ENCODE results near the gene DUSP8. TPM values are rescaled to one million over a fixed set of nuclear protein-coding genes. Genes with fewer than 3 reads are reported as not detected.

Gene DUSP8
- total and polyA plus RNA-seq, 9 of the 15 experiments (the other 6 are each of a cell fraction or from before 2014, with no cell fraction given): 0.14 to 2.0 (median 0.86) TPM; not detected in 2

DNA sequence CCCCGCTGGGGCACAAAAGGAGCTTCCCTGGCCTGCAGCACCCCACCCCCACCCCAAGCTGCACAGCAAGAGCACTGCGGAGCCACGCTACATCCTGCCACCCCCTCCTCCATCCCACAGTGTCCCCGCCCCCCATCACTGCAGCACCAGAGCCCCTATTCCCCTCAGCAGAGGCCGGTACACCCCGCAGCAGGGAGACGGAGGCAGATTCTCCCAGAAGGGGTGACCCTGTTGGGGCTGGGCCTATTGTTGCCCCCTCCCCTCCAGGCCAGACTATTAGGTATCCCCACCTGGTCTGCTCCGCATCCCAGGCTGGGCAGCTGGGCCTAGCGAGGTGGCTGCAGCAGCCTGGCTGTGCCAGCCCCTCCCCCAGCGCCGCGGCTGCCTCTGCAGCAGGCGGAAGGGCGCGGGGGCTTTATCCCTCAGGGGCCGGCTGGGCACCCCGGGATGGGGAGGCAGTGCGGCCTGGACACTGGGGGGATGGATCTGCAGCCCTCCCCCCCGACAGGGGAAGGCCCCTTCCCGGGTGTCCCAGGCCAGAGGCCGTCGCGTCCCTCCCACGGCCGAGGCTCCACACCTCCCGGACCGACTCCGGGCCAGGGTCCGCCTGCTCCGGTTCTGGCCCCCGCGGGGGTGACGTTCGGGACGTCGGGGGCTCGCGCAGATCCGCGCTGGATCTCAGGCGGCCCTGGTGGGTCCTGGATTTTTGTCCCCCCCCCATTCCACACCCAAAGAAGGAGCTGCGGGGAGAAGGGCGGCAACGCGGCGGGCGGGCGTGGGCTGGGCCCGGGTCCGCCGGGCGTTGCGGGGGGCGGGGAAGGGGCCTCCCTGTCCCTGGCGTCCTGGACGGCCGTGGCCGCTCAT is 943 bp downstream of the DUSP8 start:
- ATAC-seq (no peak), FAIRE-seq (no peak), DNase-seq (ENCODE audit: extremely low read depth in 1 of 4, low spot score in 3 of 4) (peak in 1 of 4 experiments; percentile 23)
- Histone ChIP-seq H3K79me2 (ENCODE audit: control insufficient read depth, insufficient read depth, low read length) (no peaks in the 10 kb centered on the region), H4K20me1 (replicated peaks; ENCODE audit: control insufficient read depth, insufficient read depth, low read length) (peaks cover 41% of the 10 kb centered on the region), H3K9me1 (ENCODE audit: control insufficient read depth, insufficient read depth, low read length) (peaks cover 3% of the 10 kb centered on the region), H3K27ac (ENCODE audit: extremely low read depth, low read depth, low read length) (no peak overlapping the region), H3K9ac (ENCODE audit: insufficient read depth in 1 of 2, low read depth in 2 of 2, low read length in 2 of 2) (peak overlapping the region; percentile 34 to 74; a peak in 3 of 4 replicates), H3K27me3 (ENCODE audit: control insufficient read depth in 2 of 2, insufficient read depth in 2 of 2, low read length in 2 of 2) (peaks cover 0 to 18% of the 10 kb centered on the region in 2 experiments; a peak in 3 of 5 replicates), H3K4me1 (replicated peaks in 1 of 2; ENCODE audit: control insufficient read depth in 2 of 2, insufficient read depth in 2 of 2, low read length in 2 of 2) (peaks cover 0 to 52% of the 10 kb centered on the region in 2 experiments; a peak in 3 of 5 replicates), H3K9me3 (replicated peaks; ENCODE audit: control insufficient read depth, insufficient read depth, low read depth, low read length) (no peaks in the 10 kb centered on the region), H3K4me3 (peak overlapping the region; percentile 28), H2AFZ (ENCODE audit: low read depth, low read length) (no peak overlapping the region), H3K36me3 (ENCODE audit: control insufficient read depth, insufficient read depth, low read length) (no peaks in the 10 kb centered on the region), H3K4me2 (ENCODE audit: insufficient read depth, low read length) (no peak overlapping the region)
- ChIA-PET POLR2A (interaction anchor here (0.7 to 1.1 kb wide), 3 partner anchors 22 to 291 kb away, joined by 3 to 4 read pairs (median 3); no protein-coding TSS in a partner anchor), CTCF (ENCODE audit: low intra/inter-chr PET ratio) (interaction anchor here (0.7 kb wide), 1 partner anchor 370 kb away, joined by 4 read pairs; no protein-coding TSS in a partner anchor)
- 19% methylated on average over 8 of the region's 58 CpGs for WGBS (ENCODE audit: insufficient coverage, low coverage, missing lambda C conversion rate)
- intact Hi-C loops (cut with micrococcal nuclease) (loop anchor here (5.0 to 10.0 kb wide), 3 partner anchors 116 to 456 kb away; no protein-coding TSS in a partner anchor), in situ Hi-C loops (cut with MboI) (no loop called here)
- no TSS peak for BruUV-seq (replicated peaks)
- TF ChIP-seq ZBTB33 (CRISPR knock-in tag; IDR thresholded peaks at IDR 0.05): no peak
- TF ChIP-seq ZNF263 (CRISPR knock-in tag; IDR thresholded peaks at IDR 0.05; ENCODE audit: borderline replicate concordance): 0 out of 2 replicates have a peak, but pooled peaks have one; percentile 43
- no peak for TF ChIP-seq E2F1 (CRISPR knock-in tag; IDR thresholded peaks at IDR 0.05)
- no peak for TF ChIP-seq BACH1 (tag; IDR thresholded peaks at IDR 0.05)
- no peak for TF ChIP-seq ZBTB11 (CRISPR knock-in tag; IDR thresholded peaks at IDR 0.05)
- TF ChIP-seq RFX7 (CRISPR knock-in tag; IDR thresholded peaks at IDR 0.05): no peak
- TF ChIP-seq CHD4 (IDR thresholded peaks at IDR 0.05; ENCODE audit: insufficient read depth, insufficient replicate concordance, low read depth, low read length, poor library complexity, severe bottlenecking): no peak
- TF ChIP-seq RFX5 (IDR thresholded peaks at IDR 0.05; ENCODE audit: low read depth, low read length): no peak
- no peak for TF ChIP-seq ZNF408 (CRISPR knock-in tag; IDR thresholded peaks at IDR 0.05; ENCODE audit: low read depth)
- no peak for TF ChIP-seq ZFP1 (CRISPR knock-in tag; IDR thresholded peaks at IDR 0.05)
- TF ChIP-seq, protein P1, sequence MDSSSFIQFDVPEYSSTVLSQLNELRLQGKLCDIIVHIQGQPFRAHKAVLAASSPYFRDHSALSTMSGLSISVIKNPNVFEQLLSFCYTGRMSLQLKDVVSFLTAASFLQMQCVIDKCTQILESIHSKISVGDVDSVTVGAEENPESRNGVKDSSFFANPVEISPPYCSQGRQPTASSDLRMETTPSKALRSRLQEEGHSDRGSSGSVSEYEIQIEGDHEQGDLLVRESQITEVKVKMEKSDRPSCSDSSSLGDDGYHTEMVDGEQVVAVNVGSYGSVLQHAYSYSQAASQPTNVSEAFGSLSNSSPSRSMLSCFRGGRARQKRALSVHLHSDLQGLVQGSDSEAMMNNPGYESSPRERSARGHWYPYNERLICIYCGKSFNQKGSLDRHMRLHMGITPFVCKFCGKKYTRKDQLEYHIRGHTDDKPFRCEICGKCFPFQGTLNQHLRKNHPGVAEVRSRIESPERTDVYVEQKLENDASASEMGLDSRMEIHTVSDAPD (CRISPR knock-in tag; IDR thresholded peaks at IDR 0.05): no peak
